ENCODE measurements around the gene RGS10. TPM values are rescaled to one million over a fixed set of nuclear protein-coding genes. Genes with fewer than 3 reads are reported as not detected.

The RGS10 gene
- total RNA-seq, 1 experiment from 2014 or later = 33.1 TPM

GRCh38 chr10:119505588-119506315 lies 36.8 kb downstream of the RGS10 start:
- in situ Hi-C loops (cut with HindIII; ENCODE audit: low pct_unique_long_range_greater_than_20kb, low sequenced_read_pairs) = no loop called here
- no peak for DNase-seq (ENCODE audit: low read depth, low spot score)

GRCh38 chr10:119505131-119505551 lies 37.4 kb downstream of the RGS10 start:
- in situ Hi-C loops (cut with HindIII; ENCODE audit: low pct_unique_long_range_greater_than_20kb, low sequenced_read_pairs) = no loop called here

DNA sequence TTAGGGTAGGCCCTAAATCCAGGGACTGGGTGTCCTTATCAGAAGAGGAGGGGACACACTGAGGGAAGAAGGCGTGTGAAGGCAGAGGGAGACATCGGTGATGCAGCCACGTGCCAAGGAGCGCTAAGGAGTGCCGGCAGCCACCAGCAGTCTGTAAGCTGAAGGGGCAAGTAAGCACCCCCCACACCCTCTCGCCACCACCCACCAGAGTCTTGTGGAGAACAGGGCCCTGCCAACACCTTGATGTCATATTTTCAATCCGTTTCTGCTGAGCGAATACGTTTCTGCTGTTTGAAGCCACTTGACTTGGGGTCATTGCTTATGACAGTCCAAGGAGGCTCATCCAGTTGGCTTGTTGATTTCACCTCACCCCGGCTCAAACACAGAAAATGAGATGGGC lies 37.9 kb downstream of the RGS10 start:
- in situ Hi-C loops (cut with HindIII; ENCODE audit: low pct_unique_long_range_greater_than_20kb, low sequenced_read_pairs) = no loop called here
- DNase-seq (ENCODE audit: low read depth, low spot score) = no peak

More at GRCh38 chr10:119505131-119505551, 37.4 kb downstream of the RGS10 start:
- no peak for DNase-seq (ENCODE audit: low read depth, low spot score)

GRCh38 chr10:119503821-119504220 lies 38.7 kb downstream of the RGS10 start:
- in situ Hi-C loops (cut with HindIII; ENCODE audit: low pct_unique_long_range_greater_than_20kb, low sequenced_read_pairs) = no loop called here
- no peak for DNase-seq (ENCODE audit: low read depth, low spot score)

GRCh38 chr10:119502618-119503155 lies 39.8 kb downstream of the RGS10 start:
- no peak for DNase-seq (ENCODE audit: low read depth, low spot score)
- in situ Hi-C loops (cut with HindIII; ENCODE audit: low pct_unique_long_range_greater_than_20kb, low sequenced_read_pairs) = no loop called here

- in situ Hi-C loops (cut with HindIII; ENCODE audit: low pct_unique_long_range_greater_than_20kb, low sequenced_read_pairs) = no loop called here
- no peak for DNase-seq (ENCODE audit: low read depth, low spot score)
These were observed 40.3 kb downstream of the RGS10 start for GRCh38 chr10:119502209-119502608.

GRCh38 chr10:119501690-119502089 lies 40.8 kb downstream of the RGS10 start:
- DNase-seq (ENCODE audit: low read depth, low spot score) = no peak
- in situ Hi-C loops (cut with HindIII; ENCODE audit: low pct_unique_long_range_greater_than_20kb, low sequenced_read_pairs) = no loop called here

GRCh38 chr10:119500821-119501220 lies 41.7 kb downstream of the RGS10 start:
- DNase-seq (ENCODE audit: low read depth, low spot score) = no peak
- in situ Hi-C loops (cut with HindIII; ENCODE audit: low pct_unique_long_range_greater_than_20kb, low sequenced_read_pairs) = no loop called here

- DNase-seq (ENCODE audit: low read depth, low spot score) = peak; percentile 69
- in situ Hi-C loops (cut with HindIII; ENCODE audit: low pct_unique_long_range_greater_than_20kb, low sequenced_read_pairs) = no loop called here
These were observed 42.3 kb downstream of the RGS10 start for GRCh38 chr10:119500123-119500795.

DNA sequence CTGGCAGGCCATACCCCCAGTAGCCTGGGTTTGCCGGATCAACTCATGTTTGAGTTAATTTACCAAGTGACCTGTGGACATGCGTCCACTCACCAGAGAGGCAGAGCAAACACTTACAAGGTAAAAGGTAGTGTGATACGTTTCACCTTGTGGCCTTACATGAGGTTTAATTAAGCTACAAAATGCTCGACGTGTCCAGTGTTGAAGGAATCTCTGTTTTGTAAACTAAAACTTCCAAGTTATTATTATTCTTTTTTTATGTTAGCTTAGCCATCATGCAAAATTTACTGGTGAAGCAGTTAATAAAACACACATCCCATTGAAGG lies 42.9 kb downstream of the RGS10 start:
- DNase-seq (ENCODE audit: low read depth, low spot score) = no peak
- in situ Hi-C loops (cut with HindIII; ENCODE audit: low pct_unique_long_range_greater_than_20kb, low sequenced_read_pairs) = no loop called here

GRCh38 chr10:119498889-119499676 lies 43.4 kb downstream of the RGS10 start:
- peak; percentile 80 for DNase-seq (ENCODE audit: low read depth, low spot score)
- in situ Hi-C loops (cut with HindIII; ENCODE audit: low pct_unique_long_range_greater_than_20kb, low sequenced_read_pairs) = no loop called here

DNA sequence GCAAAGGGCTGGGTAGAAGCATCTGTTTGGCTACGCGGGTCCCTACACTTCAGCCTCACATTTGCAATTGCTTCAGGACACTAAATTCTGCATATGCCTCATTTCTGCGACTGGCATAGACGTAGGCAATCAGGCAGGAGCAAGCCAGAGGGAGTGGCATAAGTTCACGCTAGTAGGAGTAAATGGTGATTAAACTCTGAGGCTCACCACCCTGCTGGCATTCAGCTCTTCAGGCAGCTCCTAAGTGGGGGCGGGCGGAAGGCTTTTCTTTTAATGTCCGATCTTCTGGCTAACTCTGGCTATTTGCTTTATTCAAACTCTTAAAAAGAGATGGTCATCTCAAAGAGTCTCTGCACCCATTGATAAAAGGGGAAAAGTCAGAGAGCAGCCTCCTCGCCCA lies 45.3 kb downstream of the RGS10 start:
- DNase-seq (ENCODE audit: low read depth, low spot score) = no peak
- in situ Hi-C loops (cut with HindIII; ENCODE audit: low pct_unique_long_range_greater_than_20kb, low sequenced_read_pairs) = no loop called here

DNA sequence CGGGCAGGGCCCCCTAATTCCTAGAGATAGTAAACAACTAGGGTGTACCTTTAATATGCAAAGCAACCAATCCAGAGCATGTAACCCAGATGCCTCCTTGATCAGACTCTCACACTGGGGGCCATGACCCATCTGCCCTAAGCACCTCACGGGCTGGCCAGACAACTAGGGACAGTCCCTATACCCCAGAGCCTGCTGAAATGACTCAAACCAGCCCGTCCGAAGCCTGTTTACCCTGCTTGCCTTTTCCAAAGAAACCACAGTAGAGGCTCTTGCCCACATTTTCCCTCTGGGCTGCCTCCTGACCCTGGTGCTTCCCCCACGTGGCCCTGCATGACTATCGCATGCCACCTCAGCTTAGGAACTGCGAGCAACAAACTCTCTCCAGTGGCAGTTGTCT lies 46.2 kb downstream of the RGS10 start:
- in situ Hi-C loops (cut with HindIII; ENCODE audit: low pct_unique_long_range_greater_than_20kb, low sequenced_read_pairs) = no loop called here
- DNase-seq (ENCODE audit: low read depth, low spot score) = peak; percentile 67

GRCh38 chr10:119495545-119495944 lies 47.0 kb downstream of the RGS10 start:
- no peak for DNase-seq (ENCODE audit: low read depth, low spot score)
- in situ Hi-C loops (cut with HindIII; ENCODE audit: low pct_unique_long_range_greater_than_20kb, low sequenced_read_pairs) = no loop called here

- in situ Hi-C loops (cut with HindIII; ENCODE audit: low pct_unique_long_range_greater_than_20kb, low sequenced_read_pairs) = no loop called here
- no peak for DNase-seq (ENCODE audit: low read depth, low spot score)
These were observed 47.5 kb downstream of the RGS10 start for GRCh38 chr10:119495021-119495505.

DNA sequence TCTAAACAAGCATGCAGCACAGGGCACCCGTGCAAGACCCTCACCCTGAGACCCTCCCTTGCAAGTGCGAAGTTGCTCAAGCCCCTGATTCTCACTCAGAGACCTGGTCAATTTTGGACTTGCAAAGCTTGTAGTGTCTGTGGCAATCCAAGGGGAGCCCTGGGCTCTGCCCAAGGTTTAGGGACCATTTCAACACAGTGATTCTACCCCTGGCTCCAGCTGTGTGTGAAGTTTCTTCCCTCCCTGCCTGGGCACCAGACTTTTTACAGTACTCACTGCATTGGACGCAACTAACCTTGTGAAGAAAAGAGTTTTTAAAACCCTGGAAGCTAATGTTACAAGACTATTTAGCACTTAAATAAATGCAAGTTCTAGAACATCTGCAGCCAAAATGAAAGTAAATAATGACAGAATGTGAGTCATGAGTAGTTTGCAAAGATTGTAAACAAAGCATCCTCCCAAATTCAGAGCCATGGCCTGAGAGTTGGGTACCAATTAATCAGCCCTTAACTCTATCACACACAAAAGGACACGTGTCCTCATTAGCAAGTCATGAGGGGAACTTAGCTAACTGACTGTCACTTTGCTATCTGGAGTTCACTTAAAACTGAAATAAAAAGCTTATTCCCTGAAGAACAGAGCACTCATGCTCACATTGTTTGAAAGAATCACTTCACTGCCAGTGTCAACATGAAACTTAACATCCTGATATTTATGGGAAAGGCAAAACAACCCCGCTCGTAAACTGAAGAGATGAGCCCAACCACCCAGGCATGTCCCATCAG lies 48.1 kb downstream of the RGS10 start:
- in situ Hi-C loops (cut with HindIII; ENCODE audit: low pct_unique_long_range_greater_than_20kb, low sequenced_read_pairs) = no loop called here
- DNase-seq (ENCODE audit: low read depth, low spot score) = no peak

DNA sequence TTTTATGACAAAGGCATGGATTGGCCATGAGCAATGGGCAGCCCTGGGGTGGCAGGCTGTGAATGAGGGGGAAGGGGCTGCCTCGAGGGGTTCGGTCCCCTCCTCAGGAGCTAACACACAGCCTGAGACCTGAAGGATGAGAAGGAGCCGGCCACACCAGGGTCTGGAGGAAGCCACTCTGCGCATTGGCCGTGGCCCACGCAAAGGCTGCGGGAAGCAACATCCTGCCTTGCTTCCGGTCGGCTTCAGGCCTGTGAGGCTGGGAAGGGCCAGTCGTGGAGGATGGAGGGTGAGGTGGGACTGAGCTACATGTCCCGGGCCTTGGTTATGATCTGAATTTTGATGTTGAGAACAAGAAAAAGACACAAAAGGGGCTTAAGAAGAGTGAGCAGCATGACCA lies 49.4 kb downstream of the RGS10 start:
- DNase-seq (ENCODE audit: low read depth, low spot score) = no peak
- in situ Hi-C loops (cut with HindIII; ENCODE audit: low pct_unique_long_range_greater_than_20kb, low sequenced_read_pairs) = no loop called here
